Natural killer cell (primary cell): ENCODE data around the gene PNISR. TPM values are rescaled to one million over a fixed set of nuclear protein-coding genes. Genes with fewer than 3 reads are reported as not detected.

Source experiments
- ATAC-seq, 3 donors: fragments of 150-1000 bp in 2 of 3; fragments of 200-7000 bp in 1 of 3; cut with Tn5 transposase; 1 replicate in 1 of 3; 2 replicates in 2 of 3; pipeline ENCODE4 v1.10.0; 2021; ENCODE audit warnings: mild to moderate bottlenecking in 2 of 3, moderate library complexity in 2 of 3
- DNase-seq, 2 donors: peaks; one replicate each; pipeline versions ENCODE4 v3.0.0 to v3.0.0-alpha.2; 2013 to 2021; ENCODE audit warnings: mixed read lengths in 1 of 2
- H3K27ac ChIP-seq: one replicate; pipeline ENCODE4 v1.5.1; 2013; ENCODE audit warnings: mild to moderate bottlenecking, low read length
- H3K27me3 ChIP-seq: one replicate; pipeline ENCODE4 v1.6.1; 2013; ENCODE audit warnings: low read length; ENCODE audit not compliant: control insufficient read depth, insufficient read depth
- H3K36me3 ChIP-seq: one replicate; pipeline ENCODE4 v1.6.1; 2013; ENCODE audit warnings: low read length; ENCODE audit not compliant: control insufficient read depth, insufficient read depth
- H3K4me1 ChIP-seq: one replicate; pipeline ENCODE4 v1.6.1; 2013; ENCODE audit warnings: low read length; ENCODE audit not compliant: control insufficient read depth, insufficient read depth
- H3K4me3 ChIP-seq: one replicate; pipeline ENCODE4 v1.5.1; 2013; ENCODE audit warnings: low read length
- H3K9me3 ChIP-seq: one replicate; pipeline ENCODE4 v1.6.1; 2013; ENCODE audit warnings: low read length; ENCODE audit not compliant: control insufficient read depth, insufficient read depth
- H3K27ac Mint-ChIP-seq, 2 donors: one replicate each; pipeline ENCODE4 v1.8.0; 2022; ENCODE audit warnings: mild to moderate bottlenecking in 2 of 2, mixed read lengths in 2 of 2, moderate library complexity in 1 of 2
- H3K27me3 Mint-ChIP-seq, 2 donors: one replicate each; pipeline ENCODE4 v1.8.0; 2022; ENCODE audit warnings: low read depth in 2 of 2, mixed read lengths in 2 of 2
- H3K36me3 Mint-ChIP-seq: one replicate; pipeline ENCODE4 v1.8.0; 2022; ENCODE audit warnings: mixed read lengths
- H3K4me1 Mint-ChIP-seq, 2 donors: one replicate each; pipeline ENCODE4 v1.8.0; 2022; ENCODE audit warnings: mixed read lengths in 2 of 2
- H3K4me3 Mint-ChIP-seq: one replicate; pipeline ENCODE4 v1.8.0; 2022; ENCODE audit warnings: mild to moderate bottlenecking, moderate library complexity, mixed read lengths
- H3K9me3 Mint-ChIP-seq, 2 donors: one replicate each; pipeline ENCODE4 v1.8.0; 2022; ENCODE audit warnings: mixed read lengths in 2 of 2
- WGBS: methylation state at CpG from one replicate; pipeline ENCODE4 v1.1.7; 2013; ENCODE audit warnings: missing lambda C conversion rate; ENCODE audit not compliant: insufficient coverage; 5-methylcytosine and 5-hydroxymethylcytosine counted together
- intact Hi-C: fragments of 100-400 bp; cut with micrococcal nuclease; formaldehyde crosslinking; loops from one replicate; pipeline ENCODE4 v1.14.2; 2022
- total RNA-seq, 4 donors: library from RNA; stranded (reverse); fragments of 120-200 nt in 1 of 4; gene quantifications; one replicate each; pipeline versions ENCODE4 v1.2.3 to v1.2.4, GENCODE V29; 2013 to 2022
- TF ChIP-seq, protein P1 (sequence below): fragments of 200-600 bp; IDR thresholded peaks from one replicate; pipeline ENCODE4 v1.8.0; 2022; ENCODE audit warnings: antibody characterized with exemption

The PNISR gene
- total RNA-seq, 3 donors from 2014 or later (not counting 1 experiment from before 2014, with no cell fraction given) = 289 to 320 (median 308) TPM

DNA sequence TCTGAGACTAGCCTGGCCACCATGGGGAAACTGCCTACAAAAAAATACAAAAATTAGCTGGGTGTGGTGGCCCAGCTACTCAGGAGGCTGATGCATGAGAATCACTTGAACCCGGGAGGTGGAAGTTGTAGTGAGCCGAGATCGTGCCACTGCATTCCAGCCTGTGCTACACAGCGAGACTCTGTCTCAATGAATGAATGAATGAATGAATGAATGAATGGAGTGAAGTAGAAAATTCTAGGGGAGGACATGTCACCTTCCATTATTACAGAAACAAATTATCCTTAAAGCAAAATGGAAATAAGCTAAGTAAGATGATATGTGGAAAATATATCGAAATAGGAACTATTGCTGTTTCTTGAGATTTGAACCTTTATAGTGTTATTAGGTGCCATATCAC is 2.9 kb upstream of the PNISR start:
- Mint-ChIP-seq H3K4me3 (no peak overlapping the region), H3K27ac (no peak overlapping the region), H3K9me3 (no peaks in the 10 kb centered on the region), H3K27me3 (no peaks in the 10 kb centered on the region), H3K4me1 (peaks cover 34 to 37% of the 10 kb centered on the region in 2 donors), H3K36me3 (peaks cover 7% of the 10 kb centered on the region)
- WGBS = 98% methylated on average over 4 of the region's 5 CpGs
- H3K27ac ChIP-seq = no peak overlapping the region
- DNase-seq (no peak), ATAC-seq (no peak)
- no peaks in the 10 kb centered on the region for H3K27me3 ChIP-seq
- peaks cover 8% of the 10 kb centered on the region for H3K4me1 ChIP-seq
- H3K4me3 ChIP-seq = no peak overlapping the region
- no peaks in the 10 kb centered on the region for H3K9me3 ChIP-seq
- intact Hi-C loops = no loop called here
- peaks cover 6% of the 10 kb centered on the region for H3K36me3 ChIP-seq
- TF ChIP-seq, protein P1, sequence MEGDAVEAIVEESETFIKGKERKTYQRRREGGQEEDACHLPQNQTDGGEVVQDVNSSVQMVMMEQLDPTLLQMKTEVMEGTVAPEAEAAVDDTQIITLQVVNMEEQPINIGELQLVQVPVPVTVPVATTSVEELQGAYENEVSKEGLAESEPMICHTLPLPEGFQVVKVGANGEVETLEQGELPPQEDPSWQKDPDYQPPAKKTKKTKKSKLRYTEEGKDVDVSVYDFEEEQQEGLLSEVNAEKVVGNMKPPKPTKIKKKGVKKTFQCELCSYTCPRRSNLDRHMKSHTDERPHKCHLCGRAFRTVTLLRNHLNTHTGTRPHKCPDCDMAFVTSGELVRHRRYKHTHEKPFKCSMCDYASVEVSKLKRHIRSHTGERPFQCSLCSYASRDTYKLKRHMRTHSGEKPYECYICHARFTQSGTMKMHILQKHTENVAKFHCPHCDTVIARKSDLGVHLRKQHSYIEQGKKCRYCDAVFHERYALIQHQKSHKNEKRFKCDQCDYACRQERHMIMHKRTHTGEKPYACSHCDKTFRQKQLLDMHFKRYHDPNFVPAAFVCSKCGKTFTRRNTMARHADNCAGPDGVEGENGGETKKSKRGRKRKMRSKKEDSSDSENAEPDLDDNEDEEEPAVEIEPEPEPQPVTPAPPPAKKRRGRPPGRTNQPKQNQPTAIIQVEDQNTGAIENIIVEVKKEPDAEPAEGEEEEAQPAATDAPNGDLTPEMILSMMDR = no peak

DNA sequence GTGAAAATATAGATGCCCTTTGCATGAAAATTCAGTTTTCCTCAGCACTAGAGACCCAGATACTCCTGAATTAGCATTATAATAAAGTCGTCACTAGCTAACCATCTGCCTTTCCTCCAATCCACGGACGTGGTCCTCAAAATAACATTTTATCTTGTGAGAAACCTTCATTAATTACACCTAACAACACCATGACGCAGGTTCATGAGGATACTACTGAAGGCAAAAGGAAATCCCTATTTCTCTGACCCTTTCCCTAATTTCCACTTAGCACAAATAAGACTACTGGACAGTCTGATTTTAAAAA is 1.3 kb upstream of the PNISR start:
- WGBS = 78% methylated on average over 4 of the region's 4 CpGs
- Mint-ChIP-seq H3K36me3 (peaks cover 7% of the 10 kb centered on the region), H3K27me3 (no peaks in the 10 kb centered on the region), H3K4me3 (peak overlapping the region; percentile 100), H3K9me3 (no peaks in the 10 kb centered on the region), H3K4me1 (peaks cover 49 to 53% of the 10 kb centered on the region in 2 donors), H3K27ac (peak overlapping the region; percentile 96 to 99)
- Histone ChIP-seq H3K9me3 (no peaks in the 10 kb centered on the region), H3K27ac (peak overlapping the region; percentile 99), H3K36me3 (peaks cover 3% of the 10 kb centered on the region), H3K4me1 (peaks cover 17% of the 10 kb centered on the region), H3K4me3 (peak overlapping the region; percentile 89), H3K27me3 (no peaks in the 10 kb centered on the region)
- DNase-seq = no peak
- no peak for ATAC-seq
- TF ChIP-seq, protein P1 = no peak
- intact Hi-C loops = no loop called here

DNA sequence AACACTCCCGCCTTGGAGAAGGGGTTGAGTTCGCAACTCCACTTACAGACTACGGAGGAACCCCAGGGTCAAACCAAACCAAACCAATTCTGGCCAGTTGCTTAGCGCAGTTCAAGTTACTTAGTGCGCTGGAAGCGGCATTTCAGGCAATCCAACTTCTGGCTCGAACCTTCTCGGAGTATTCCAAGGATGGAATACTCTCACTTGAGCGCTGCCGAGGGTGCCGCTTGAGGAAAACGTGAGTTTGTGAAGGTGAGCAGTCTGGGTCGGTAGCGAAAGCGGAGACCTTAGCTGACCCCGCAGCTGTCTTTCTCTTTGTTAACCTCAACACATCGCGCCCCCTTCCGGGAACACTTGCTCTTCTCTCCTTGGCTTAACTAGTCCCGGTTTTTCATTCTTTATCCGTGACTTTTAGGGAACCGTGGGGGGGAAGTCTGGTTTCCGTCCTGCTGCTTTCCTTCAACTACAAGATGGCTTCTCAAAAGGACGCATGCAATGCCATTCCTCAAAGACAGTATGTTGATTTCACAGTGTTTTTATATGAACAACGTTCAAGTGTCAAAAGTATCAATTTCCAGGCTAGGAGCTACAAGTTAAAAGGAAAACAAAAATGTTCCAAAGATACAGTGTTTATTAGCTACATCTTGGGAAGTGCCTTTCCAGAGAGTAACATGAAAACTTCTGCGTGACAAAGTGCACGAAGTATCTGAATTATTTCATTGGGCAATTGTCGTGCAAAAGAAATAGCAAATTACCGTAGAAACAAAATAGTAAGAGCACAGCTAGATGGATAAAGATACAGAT is 741 bp upstream of the PNISR start:
- Mint-ChIP-seq H3K36me3 (peaks cover 7% of the 10 kb centered on the region), H3K4me3 (peak overlapping the region; percentile 100), H3K27me3 (no peaks in the 10 kb centered on the region), H3K27ac (peak overlapping the region; percentile 96 to 99), H3K4me1 (peaks cover 55 to 58% of the 10 kb centered on the region in 2 donors), H3K9me3 (no peaks in the 10 kb centered on the region)
- Histone ChIP-seq H3K27me3 (no peaks in the 10 kb centered on the region), H3K36me3 (peaks cover 3% of the 10 kb centered on the region), H3K4me3 (peak overlapping the region; percentile 89), H3K4me1 (peaks cover 17% of the 10 kb centered on the region), H3K27ac (peak overlapping the region; percentile 99), H3K9me3 (no peaks in the 10 kb centered on the region)
- intact Hi-C loops = loop anchor here (1.0 to 2.0 kb wide), 2 partner anchors 95 to 143 kb away; partner anchors contain the start of gene CCNC
- TF ChIP-seq, protein P1 = peak; percentile 22
- ATAC-seq (peak; percentile 40 to 58 (median 46)), DNase-seq (peak; percentile 56 to 78)
- 4% methylated on average over 29 of the region's 29 CpGs for WGBS
